Esophagus muscularis mucosa (tissue), 4 donors: ENCODE results near the gene KRT71. TPM values are rescaled to one million over a fixed set of nuclear protein-coding genes. Genes with fewer than 3 reads are reported as not detected.

Experiments used
- DNase-seq: peaks from one replicate; pipeline ENCODE4 v3.0.0-alpha.2; 2017; ENCODE audit errors: extremely low spot score
- H3K27ac ChIP-seq, 4 donors: fragments of 200-600 bp; sonication (generic); replicated peaks in 1 of 4; 1 replicate in 3 of 4; 2 replicates in 1 of 4; pipeline ENCODE4 v1.5.1; 2016 to 2019; ENCODE audit warnings: mild to moderate bottlenecking in 1 of 4
- H3K27me3 ChIP-seq, 4 donors: fragments of 200-600 bp; sonication (generic); one replicate each; pipeline versions ENCODE4 v1.5.1 to v1.6.0; 2016 to 2019
- H3K36me3 ChIP-seq, 4 donors: fragments of 200-600 bp; sonication (generic); one replicate each; pipeline ENCODE4 v1.5.1; 2016 to 2019
- H3K4me1 ChIP-seq, 4 donors: fragments of 200-600 bp; sonication (generic); one replicate each; pipeline ENCODE4 v1.5.1; 2016 to 2019
- H3K4me3 ChIP-seq, 4 donors: fragments of 200-600 bp; sonication (generic); 1 replicate in 2 of 4; 2 replicates in 2 of 4; pipeline ENCODE4 v1.5.1; 2016 to 2019; ENCODE audit warnings: mild to moderate bottlenecking in 4 of 4, moderate library complexity in 1 of 4
- H3K9me3 ChIP-seq, 4 donors: fragments of 200-600 bp; sonication (generic); 1 replicate in 3 of 4; 2 replicates in 1 of 4; pipeline ENCODE4 v1.5.1; 2016 to 2019
- EP300 ChIP-seq: sonication (generic); formaldehyde crosslinking; IDR thresholded peaks from one replicate; pipeline ENCODE4 v1.6.1; 2017; ENCODE audit warnings: antibody characterized with exemption
- POLR2A ChIP-seq: fragments of 450-650 bp; IDR thresholded peaks from one replicate; pipeline ENCODE4 v1.6.1; 2017; ENCODE audit warnings: antibody characterized with exemption, moderate library complexity, mild to moderate bottlenecking, low read depth
- POLR2AphosphoS5 ChIP-seq, 2 donors: sonication (generic); formaldehyde crosslinking; IDR thresholded peaks; one replicate each; pipeline ENCODE4 v1.6.1; 2017; ENCODE audit warnings: antibody characterized with exemption in 2 of 2
- WGBS: methylation state at CpG from one replicate; pipeline ENCODE4 v1.1.5; 2018; 5-methylcytosine and 5-hydroxymethylcytosine counted together
- intact Hi-C: fragments of 100-400 bp; cut with DNase I; formaldehyde crosslinking; loops from one replicate; pipeline ENCODE4 v1.15.1; 2023
- total RNA-seq, 4 donors: library from RNA; depleted of rRNA; stranded (reverse); fragments of >200 nt; gene quantifications; one replicate each; pipeline versions ENCODE4 v1.1.0 to v1.2.1, GENCODE V29; 2016
- TF ChIP-seq, protein P1 (sequence below), 3 experiments: fragments of 200-600 bp in 2 of 3; fragments of 450-650 bp in 1 of 3; sonication (generic) in 2 of 3; IDR thresholded peaks; one replicate each; pipeline ENCODE4 v1.5.1; 2017 to 2019; ENCODE audit warnings: antibody characterized with exemption in 3 of 3, mild to moderate bottlenecking in 2 of 3, moderate library complexity in 1 of 3

KRT71 gene
- total RNA-seq, 4 donors from 2014 or later, result not detected

DNA sequence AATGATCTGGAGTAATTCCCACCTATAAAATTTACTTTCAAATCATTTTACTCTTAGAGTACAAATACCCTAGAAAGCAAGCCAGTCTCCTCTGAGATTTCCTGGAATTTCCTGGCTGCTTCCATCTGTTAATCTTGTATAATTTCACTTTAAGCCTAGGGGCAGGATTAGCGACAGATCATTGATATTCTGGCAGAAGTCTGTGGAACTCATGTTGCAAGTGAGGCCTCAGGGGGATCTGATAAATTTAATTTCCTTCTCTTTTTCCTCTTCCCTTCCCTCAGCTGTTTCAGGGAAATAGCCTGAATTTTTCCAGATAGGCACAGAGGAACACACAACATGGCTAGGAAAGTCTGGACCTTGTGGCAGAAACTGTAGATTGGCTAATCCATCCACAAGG, 54.0 kb downstream of the KRT71 start:
- Histone ChIP-seq H3K36me3 (no peaks in the 10 kb centered on the region), H3K27me3 (no peaks in the 10 kb centered on the region), H3K4me1 (peaks cover 7 to 19% (median 12%) of the 10 kb centered on the region in 4 donors), H3K27ac (no peak overlapping the region), H3K9me3 (peaks cover 0 to 7% (median 0%) of the 10 kb centered on the region in 4 donors), H3K4me3 (no peak overlapping the region)
- intact Hi-C loops, result no loop called here
- TF ChIP-seq, protein P1, sequence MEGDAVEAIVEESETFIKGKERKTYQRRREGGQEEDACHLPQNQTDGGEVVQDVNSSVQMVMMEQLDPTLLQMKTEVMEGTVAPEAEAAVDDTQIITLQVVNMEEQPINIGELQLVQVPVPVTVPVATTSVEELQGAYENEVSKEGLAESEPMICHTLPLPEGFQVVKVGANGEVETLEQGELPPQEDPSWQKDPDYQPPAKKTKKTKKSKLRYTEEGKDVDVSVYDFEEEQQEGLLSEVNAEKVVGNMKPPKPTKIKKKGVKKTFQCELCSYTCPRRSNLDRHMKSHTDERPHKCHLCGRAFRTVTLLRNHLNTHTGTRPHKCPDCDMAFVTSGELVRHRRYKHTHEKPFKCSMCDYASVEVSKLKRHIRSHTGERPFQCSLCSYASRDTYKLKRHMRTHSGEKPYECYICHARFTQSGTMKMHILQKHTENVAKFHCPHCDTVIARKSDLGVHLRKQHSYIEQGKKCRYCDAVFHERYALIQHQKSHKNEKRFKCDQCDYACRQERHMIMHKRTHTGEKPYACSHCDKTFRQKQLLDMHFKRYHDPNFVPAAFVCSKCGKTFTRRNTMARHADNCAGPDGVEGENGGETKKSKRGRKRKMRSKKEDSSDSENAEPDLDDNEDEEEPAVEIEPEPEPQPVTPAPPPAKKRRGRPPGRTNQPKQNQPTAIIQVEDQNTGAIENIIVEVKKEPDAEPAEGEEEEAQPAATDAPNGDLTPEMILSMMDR (IDR thresholded peaks at IDR 0.05), result no peak
- TF ChIP-seq POLR2A, result no peak
- TF ChIP-seq EP300, result no peak
- no peak for TF ChIP-seq POLR2AphosphoS5 (IDR thresholded peaks at IDR 0.05)
- no peak for DNase-seq
- 71% methylated on average over 1 of the region's 1 CpG for WGBS

DNA sequence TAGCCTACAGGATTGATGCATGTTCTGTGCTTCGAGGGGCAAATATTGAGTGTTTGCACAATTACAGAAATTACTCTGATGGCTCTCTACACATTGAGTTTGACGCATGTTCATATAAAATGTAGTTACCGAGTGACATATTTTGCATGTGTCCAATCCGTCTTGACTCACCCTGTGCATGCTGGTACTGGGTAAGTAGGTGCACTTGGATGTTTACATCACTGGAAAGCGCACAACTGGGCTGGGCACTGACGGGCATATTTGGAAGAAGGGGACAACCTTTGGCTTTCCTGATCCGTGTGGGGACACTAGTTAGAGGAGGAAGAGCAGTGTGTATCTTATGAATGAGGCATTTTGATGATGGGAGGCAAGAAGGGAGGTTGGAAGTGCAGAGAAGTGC, 55.0 kb downstream of the KRT71 start:
- peak; percentile 81 for DNase-seq
- Histone ChIP-seq H3K27ac (no peak overlapping the region), H3K36me3 (no peaks in the 10 kb centered on the region), H3K4me3 (no peak overlapping the region), H3K27me3 (no peaks in the 10 kb centered on the region), H3K4me1 (peaks cover 7 to 19% (median 12%) of the 10 kb centered on the region in 4 donors), H3K9me3 (peaks cover 0 to 1% (median 0%) of the 10 kb centered on the region in 4 donors)
- WGBS, result 93% methylated on average over 7 of the region's 7 CpGs
- intact Hi-C loops, result no loop called here
- TF ChIP-seq, protein P1 (IDR thresholded peaks at IDR 0.05), result no peak
- TF ChIP-seq POLR2AphosphoS5 (IDR thresholded peaks at IDR 0.05) (no peak), EP300 (no peak), POLR2A (no peak)

DNA sequence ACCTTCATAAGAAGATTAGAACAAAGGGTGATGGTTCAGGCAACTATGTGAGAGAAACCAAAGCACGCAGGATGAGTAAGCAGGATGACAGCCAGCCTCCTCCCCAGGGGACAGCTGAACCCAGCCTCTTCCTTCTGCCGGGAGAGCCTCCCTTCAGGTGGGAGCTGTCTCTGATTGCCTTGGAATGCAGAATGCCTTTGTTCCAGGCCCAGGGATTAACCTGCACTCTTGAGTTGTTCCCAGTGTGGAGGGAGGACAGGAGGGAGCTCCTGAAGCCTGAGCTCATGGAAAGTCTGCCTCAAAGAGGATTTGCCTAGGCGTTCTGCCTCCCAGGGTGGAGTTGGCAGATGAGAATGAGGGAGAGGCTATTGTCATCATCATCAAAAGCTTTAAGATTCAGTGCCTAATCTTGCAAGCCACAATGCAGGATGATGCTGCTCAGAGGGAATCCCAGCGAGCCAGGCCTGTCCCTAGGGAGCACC, 56.3 kb downstream of the KRT71 start:
- no peak for TF ChIP-seq POLR2A
- no peak for TF ChIP-seq EP300
- TF ChIP-seq, protein P1 (IDR thresholded peaks at IDR 0.05), result no peak
- TF ChIP-seq POLR2AphosphoS5 (IDR thresholded peaks at IDR 0.05), result peak in 1 of 2 donors; percentile 6
- no peaks in the 10 kb centered on the region for H3K27me3 ChIP-seq
- no peak overlapping the region for H3K27ac ChIP-seq
- 44% methylated on average over 4 of the region's 4 CpGs for WGBS
- no peaks in the 10 kb centered on the region for H3K9me3 ChIP-seq
- H3K4me3 ChIP-seq, result no peak overlapping the region
- intact Hi-C loops, result no loop called here
- peak; percentile 92 for DNase-seq
- no peaks in the 10 kb centered on the region for H3K36me3 ChIP-seq
- H3K4me1 ChIP-seq, result peaks cover 7 to 19% (median 12%) of the 10 kb centered on the region in 4 donors

DNA sequence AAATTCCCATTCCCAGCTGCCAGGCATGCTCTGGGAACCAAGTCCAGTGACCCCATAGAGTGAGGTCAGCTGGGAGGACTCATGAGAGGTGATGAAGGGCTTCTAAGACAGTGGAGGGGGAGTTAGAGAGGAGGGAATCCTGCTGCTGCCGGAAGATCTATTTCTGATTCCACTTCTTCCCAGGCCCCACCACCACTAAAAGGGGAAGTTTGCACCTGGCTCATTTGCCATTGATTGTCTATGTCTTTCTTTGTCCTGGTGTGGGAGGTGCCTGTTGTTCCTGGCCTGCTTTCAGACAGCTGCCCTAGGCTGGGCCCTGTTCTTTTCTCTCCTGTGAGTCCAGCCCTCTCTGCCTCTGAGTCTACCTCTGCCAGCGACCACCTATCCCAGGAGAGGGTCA, 56.9 kb downstream of the KRT71 start:
- Histone ChIP-seq H3K27ac (no peak overlapping the region), H3K36me3 (no peaks in the 10 kb centered on the region), H3K9me3 (no peaks in the 10 kb centered on the region), H3K27me3 (no peaks in the 10 kb centered on the region), H3K4me3 (no peak overlapping the region), H3K4me1 (peaks cover 7 to 19% (median 12%) of the 10 kb centered on the region in 4 donors)
- WGBS, result 59% methylated on average over 2 of the region's 2 CpGs
- intact Hi-C loops, result no loop called here
- TF ChIP-seq POLR2A, result no peak
- no peak for TF ChIP-seq POLR2AphosphoS5 (IDR thresholded peaks at IDR 0.05)
- TF ChIP-seq, protein P1 (IDR thresholded peaks at IDR 0.05), result no peak
- no peak for TF ChIP-seq EP300
- DNase-seq, result no peak

DNA sequence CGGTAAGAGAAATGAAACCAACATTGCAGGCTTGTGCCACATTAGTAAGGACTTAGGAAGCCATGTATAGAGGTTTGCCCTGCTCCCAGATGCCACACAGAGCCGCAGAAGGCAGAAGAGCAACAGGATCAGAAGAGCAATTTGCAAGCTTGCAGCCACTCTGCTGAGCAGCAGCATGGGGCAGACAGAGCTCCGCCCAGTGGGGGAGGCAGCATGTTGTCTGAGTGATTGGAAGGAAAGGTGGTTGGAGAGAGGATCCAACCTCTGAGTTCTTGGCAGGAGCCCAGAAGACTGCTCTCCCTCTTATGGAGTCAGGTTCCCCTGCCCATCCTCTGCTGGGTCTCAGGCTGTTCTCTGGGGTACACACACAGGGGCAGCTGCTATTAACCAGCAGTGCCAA, 57.6 kb downstream of the KRT71 start:
- no peak for TF ChIP-seq POLR2AphosphoS5 (IDR thresholded peaks at IDR 0.05)
- no peak for TF ChIP-seq POLR2A
- TF ChIP-seq, protein P1 (IDR thresholded peaks at IDR 0.05), result no peak
- TF ChIP-seq EP300, result no peak
- no peak overlapping the region for H3K4me3 ChIP-seq
- 56% methylated on average over 3 of the region's 3 CpGs for WGBS
- no peaks in the 10 kb centered on the region for H3K27me3 ChIP-seq
- peak; percentile 91 for DNase-seq
- no peaks in the 10 kb centered on the region for H3K36me3 ChIP-seq
- intact Hi-C loops, result no loop called here
- H3K27ac ChIP-seq, result no peak overlapping the region
- no peaks in the 10 kb centered on the region for H3K9me3 ChIP-seq
- H3K4me1 ChIP-seq, result peaks cover 7 to 19% (median 12%) of the 10 kb centered on the region in 4 donors
